Epithelial cell of esophagus (primary cell): ENCODE data around the gene KLHL29.

Experiments
- DNase-seq: peaks from one replicate; pipeline ENCODE4 v3.0.0; 2010; ENCODE audit warnings: low read depth
- H3K4me3 ChIP-seq: 2 replicates; pipeline ENCODE4 v1.5.1; 2011; ENCODE audit warnings: mild to moderate bottlenecking, low read length, control low read depth
- TF ChIP-seq, protein P1 (sequence below): IDR thresholded peaks from 2 replicates; pipeline ENCODE4 v1.5.1; 2011; ENCODE audit warnings: low read depth, mild to moderate bottlenecking, low read length, control low read depth, inconsistent platforms; ENCODE audit not compliant: insufficient read depth; ENCODE audit errors: missing control alignments

The KLHL29 gene

DNA sequence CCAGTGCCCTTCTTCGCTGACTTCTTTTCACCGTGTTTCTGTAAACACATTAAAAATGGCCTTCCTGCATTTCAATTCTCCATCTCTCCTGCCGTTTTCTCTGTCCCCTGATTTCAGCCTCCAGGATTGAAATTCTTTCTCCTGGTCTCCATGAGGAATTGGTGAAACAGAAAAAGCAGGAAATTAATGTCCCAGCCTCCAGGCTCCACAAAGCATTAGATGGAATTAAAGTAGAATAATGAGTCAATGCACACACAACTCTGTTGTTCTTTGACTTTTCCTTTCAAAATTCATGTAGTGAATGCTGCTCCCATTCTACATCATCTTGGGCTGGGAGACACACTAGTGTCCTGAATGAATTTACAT lies 209.5 kb downstream of the KLHL29 start:
- no peak overlapping the region for H3K4me3 ChIP-seq
- no peak for DNase-seq
- TF ChIP-seq, protein P1, sequence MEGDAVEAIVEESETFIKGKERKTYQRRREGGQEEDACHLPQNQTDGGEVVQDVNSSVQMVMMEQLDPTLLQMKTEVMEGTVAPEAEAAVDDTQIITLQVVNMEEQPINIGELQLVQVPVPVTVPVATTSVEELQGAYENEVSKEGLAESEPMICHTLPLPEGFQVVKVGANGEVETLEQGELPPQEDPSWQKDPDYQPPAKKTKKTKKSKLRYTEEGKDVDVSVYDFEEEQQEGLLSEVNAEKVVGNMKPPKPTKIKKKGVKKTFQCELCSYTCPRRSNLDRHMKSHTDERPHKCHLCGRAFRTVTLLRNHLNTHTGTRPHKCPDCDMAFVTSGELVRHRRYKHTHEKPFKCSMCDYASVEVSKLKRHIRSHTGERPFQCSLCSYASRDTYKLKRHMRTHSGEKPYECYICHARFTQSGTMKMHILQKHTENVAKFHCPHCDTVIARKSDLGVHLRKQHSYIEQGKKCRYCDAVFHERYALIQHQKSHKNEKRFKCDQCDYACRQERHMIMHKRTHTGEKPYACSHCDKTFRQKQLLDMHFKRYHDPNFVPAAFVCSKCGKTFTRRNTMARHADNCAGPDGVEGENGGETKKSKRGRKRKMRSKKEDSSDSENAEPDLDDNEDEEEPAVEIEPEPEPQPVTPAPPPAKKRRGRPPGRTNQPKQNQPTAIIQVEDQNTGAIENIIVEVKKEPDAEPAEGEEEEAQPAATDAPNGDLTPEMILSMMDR: no peak

DNA sequence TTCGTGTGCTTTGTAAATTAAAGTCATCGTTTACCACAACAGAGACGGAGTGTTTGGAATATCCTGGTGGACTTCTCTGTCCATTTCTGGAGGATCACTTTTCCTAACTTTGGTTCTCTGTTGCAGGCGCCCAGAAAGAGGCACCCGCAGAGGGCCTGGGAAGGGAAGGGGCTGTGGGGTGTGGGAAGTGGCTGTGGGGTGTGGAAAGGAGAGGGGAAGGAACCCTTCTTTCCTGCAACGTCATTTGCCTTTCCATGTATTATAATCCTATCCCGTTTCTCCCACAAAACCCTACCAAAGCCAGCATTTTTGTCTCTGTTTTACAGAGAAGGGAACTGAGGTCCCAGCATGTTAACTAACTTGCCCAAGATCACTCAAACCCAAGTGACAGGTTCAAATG lies 210.0 kb downstream of the KLHL29 start:
- no peak for DNase-seq
- TF ChIP-seq, protein P1: no peak
- no peak overlapping the region for H3K4me3 ChIP-seq

DNA sequence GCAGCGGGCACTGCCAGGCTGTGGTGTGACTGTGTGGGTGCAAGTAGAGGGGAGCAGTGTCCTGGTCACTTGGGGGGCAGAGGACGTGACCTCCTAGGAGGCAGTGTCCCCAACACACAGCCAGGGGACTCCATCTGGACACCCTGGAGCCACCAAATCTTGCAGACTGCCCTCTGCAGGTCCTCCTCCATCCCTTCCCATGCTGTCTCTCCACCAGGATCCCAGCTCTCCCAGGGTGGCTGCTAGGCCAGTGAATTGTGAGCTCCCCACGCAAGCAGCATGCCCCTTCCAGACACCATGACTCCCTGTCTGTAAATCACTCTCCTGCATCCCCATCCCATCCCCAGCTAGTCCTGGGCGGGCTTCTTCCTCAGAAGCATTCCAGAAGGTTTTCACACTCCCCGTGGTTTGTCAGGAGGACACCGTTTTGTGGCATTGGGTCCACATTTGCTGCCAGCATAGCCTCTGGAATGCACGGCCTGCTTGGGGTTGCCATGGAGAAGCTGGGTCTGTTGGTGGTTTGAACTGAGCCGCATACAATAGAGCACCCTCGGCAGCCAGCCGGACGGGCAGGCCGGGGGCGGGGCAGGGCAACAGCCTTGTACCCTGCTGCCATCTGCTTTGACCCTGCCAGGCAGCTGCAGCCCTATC lies 210.7 kb downstream of the KLHL29 start:
- H3K4me3 ChIP-seq: no peak overlapping the region
- DNase-seq: no peak
- TF ChIP-seq, protein P1: no peak

DNA sequence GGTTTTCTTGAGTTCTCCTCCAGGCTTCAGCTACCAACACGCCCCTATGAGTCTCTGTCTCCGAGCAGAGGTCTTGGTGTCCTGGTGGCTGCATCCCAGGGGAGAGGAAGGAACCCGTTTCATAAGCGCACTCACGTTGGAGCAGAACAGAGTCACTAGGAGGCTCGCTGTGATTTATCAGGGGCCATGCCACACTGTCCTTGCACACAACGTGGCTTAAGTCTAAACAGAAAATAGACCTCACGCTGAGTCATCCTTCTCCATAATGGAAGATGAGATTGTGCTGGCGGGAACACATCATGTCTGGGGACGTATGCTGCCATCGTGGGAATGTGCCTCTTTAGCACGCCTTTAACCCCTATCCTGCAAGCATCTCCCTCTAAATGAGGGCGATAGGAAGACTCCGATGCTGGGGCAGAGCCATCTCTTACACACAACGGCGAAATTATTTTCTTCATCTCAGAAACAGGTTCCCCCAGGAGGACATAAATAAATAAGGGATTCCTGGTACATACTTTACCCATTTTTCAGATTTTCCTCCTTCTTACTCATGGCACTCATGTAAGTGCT lies 211.4 kb downstream of the KLHL29 start:
- no peak for DNase-seq
- TF ChIP-seq, protein P1: no peak
- H3K4me3 ChIP-seq: no peak overlapping the region

DNA sequence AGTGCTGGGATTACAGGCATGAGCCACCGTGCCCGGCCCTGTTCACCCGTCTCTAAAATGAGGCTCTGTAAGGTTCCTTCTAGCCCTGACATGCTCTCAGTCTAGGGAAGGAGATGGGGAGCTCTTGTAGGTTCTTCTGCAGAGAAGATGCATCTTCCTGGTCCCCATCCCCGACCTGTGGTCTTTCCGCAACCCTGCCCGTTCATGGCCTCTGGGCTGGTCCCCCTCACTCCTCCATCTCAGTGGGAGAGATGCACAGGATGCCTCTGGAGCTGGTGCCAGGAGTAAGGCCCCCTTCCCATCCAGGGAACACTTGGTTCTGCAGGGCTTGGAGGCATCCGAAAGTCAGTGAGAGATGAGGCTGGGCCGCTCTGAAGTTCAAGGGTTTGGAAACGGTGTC lies 212.7 kb downstream of the KLHL29 start:
- no peak for DNase-seq
- TF ChIP-seq, protein P1: no peak
- H3K4me3 ChIP-seq: no peak overlapping the region

DNA sequence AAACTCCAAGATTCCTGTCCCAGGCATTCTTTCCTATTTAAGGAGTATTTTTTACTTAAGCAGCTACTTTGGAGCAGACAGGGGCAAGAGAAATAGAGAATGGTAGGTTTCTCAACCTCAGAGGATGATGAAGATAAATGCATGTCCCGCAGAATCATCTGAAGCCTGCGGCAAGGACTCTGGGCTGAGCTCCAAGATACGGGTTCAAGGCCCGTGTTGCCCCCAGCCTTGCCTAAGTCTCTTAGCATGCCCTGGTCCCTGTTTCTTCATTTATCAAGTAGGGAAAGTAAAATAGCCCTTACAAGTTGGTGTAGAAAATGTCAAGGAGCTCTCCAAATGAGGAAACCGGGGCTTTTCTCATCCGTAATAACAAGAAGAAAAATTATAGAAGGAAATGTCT lies 214.0 kb downstream of the KLHL29 start:
- H3K4me3 ChIP-seq: no peak overlapping the region
- TF ChIP-seq, protein P1: no peak
- no peak for DNase-seq

DNA sequence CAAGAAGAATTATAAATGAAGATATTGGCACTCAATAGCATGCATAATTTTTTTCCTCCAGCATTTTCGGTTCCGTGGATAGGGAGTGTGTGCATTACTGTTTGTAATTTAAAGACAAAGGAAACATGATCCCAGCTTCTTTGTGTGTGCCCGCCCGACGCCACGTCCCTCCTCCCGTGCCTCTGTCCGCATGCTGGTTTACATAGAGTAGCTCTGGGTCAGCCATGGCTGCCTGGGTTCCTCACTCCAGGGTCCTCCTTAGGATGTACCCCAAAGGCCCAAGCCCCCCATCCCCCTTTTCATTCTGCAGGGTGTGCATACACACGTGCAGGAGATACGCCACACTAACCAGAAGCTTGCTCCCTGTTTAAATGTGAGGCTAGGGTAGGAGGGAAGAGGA lies 214.7 kb downstream of the KLHL29 start:
- DNase-seq: no peak
- TF ChIP-seq, protein P1: no peak
- no peak overlapping the region for H3K4me3 ChIP-seq
